Measurements from ENCODE around the gene ACSL5. TPM values are rescaled to one million over a fixed set of nuclear protein-coding genes. Genes with fewer than 3 reads are reported as not detected.
"Not testable (repeated sequence)": the region's sequence is repeated elsewhere in the genome, so short reads cannot be mapped to it uniquely, and the experiment has no call there.

Gene ACSL5
- polyA plus RNA-seq, 3 donors from 2014 or later: 63.9 to 86.5 (median 78.4) TPM

- Mint-ChIP-seq H3K4me3 (peak overlapping the region; percentile 90 to 97 (median 93)), H3K4me1 (peaks cover 48 to 72% of the 10 kb centered on the region in 2 donors), H3K27ac (peak overlapping the region in 5 of 6 donors; percentile 10 to 95 (median 63))
Observed at GRCh38 chr10:112448888-112449287, 75.0 kb downstream of the ACSL5 start.

GRCh38 chr10:112454910-112455779, 81.2 kb downstream of the ACSL5 start:
- Mint-ChIP-seq H3K9me3 (no peaks in the 10 kb centered on the region), H3K27me3 (ENCODE audit: low read depth in 3 of 3) (peaks cover 0 to 2% (median under 1%) of the 10 kb centered on the region in 3 donors), H3K4me3 (no peak overlapping the region), H3K4me1 (peaks cover 15 to 41% of the 10 kb centered on the region in 2 donors), H3K36me3 (no peaks in the 10 kb centered on the region), H3K27ac (peak overlapping the region in 1 of 6 donors; percentile 54)
- DNase-seq: no peak

More at GRCh38 chr10:112448888-112449287, 75.0 kb downstream of the ACSL5 start:
- Mint-ChIP-seq H3K36me3 (peaks cover 0 to 7% (median 0%) of the 10 kb centered on the region in 3 donors), H3K27me3 (ENCODE audit: low read depth in 3 of 3) (peaks cover 6 to 14% (median 12%) of the 10 kb centered on the region in 3 donors), H3K9me3 (no peaks in the 10 kb centered on the region)
- no peak for DNase-seq

- Mint-ChIP-seq H3K27ac (no peak overlapping the region), H3K4me1 (peaks cover 9 to 31% of the 10 kb centered on the region in 2 donors), H3K4me3 (no peak overlapping the region), H3K27me3 (ENCODE audit: low read depth in 3 of 3) (peaks cover 0 to 2% (median 0%) of the 10 kb centered on the region in 3 donors), H3K9me3 (no peaks in the 10 kb centered on the region), H3K36me3 (no peaks in the 10 kb centered on the region)
- no peak for DNase-seq
Observed at GRCh38 chr10:112456533-112456932, 82.6 kb downstream of the ACSL5 start.

GRCh38 chr10:112460366-112460765, 86.5 kb downstream of the ACSL5 start:
- H3K27me3 Mint-ChIP-seq (ENCODE audit: low read depth in 3 of 3): peaks cover 0 to 2% (median 0%) of the 10 kb centered on the region in 3 donors
- H3K4me3 Mint-ChIP-seq: no peak overlapping the region
- no peak for DNase-seq
- H3K9me3 Mint-ChIP-seq: no peaks in the 10 kb centered on the region
- peaks cover 9 to 28% of the 10 kb centered on the region in 2 donors for H3K4me1 Mint-ChIP-seq
- H3K36me3 Mint-ChIP-seq: peaks cover 5 to 18% (median 12%) of the 10 kb centered on the region in 3 donors
- no peak overlapping the region for H3K27ac Mint-ChIP-seq

DNA sequence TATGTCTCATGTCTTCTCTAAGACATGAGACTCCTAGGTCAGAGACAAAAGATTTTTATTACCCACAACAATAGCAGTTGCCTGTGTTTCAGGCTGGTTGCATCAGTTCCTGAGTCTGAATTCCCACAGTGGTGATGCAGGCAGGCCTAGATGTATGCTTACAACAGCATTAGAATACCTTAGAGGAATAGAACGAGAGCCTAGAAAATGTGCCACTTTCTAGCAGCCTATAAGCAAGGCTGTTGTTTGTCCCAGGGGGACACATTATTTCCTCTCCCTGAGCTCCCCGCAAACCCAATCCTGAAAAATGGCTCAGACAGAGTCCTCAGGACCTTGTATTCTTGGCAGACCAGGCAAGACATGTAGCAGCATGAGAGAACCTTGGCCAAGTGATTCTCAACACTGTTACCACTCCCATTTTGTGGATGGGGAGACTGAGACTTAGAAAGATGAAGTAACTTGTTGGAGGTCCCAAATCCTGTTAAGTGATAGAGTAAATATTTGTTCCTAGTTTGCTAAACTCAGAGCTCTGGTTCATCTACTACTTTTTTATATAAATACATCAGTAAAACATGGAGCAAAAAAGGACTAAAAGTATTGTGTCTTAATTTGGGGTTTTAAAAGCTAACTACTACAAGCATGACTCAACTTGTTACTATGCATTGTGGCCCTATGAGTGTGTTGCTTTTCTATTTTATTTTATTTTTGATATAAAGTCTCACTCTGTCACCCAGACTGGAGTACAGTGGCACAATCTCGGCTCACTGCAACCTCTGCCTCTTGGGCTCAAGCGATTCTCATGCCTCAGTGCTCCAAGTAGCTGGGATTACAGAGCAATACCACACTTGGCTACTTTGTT, 87.3 kb downstream of the ACSL5 start:
- H3K27ac Mint-ChIP-seq: no peak overlapping the region
- no peak overlapping the region for H3K4me3 Mint-ChIP-seq
- H3K9me3 Mint-ChIP-seq: no peaks in the 10 kb centered on the region

DNA sequence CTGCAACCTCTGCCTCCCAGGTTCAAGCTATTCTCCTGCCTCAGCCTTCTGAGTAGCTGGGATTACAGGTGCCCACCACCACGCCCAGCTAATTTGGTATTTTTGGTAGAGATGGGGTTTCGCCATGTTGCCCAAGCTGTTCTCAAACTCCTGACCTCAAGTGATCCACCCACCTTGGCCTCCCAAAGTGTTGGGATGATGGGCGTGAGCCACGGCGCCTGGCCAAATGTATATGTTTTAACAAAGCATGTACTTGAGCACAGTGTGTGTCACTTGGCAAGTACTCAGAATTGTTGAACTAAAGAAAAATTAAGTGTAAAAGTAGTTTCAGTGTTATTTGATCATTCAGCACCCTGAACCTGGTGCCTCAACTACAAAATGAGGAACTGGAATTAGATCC, 90.2 kb downstream of the ACSL5 start:
- not testable (repeated sequence) for H3K4me3 Mint-ChIP-seq; H3K27me3 Mint-ChIP-seq (ENCODE audit: low read depth in 3 of 3); DNase-seq; H3K27ac Mint-ChIP-seq; H3K9me3 Mint-ChIP-seq
- peaks cover 0 to 14% of the 10 kb centered on the region in 2 donors for H3K4me1 Mint-ChIP-seq
- peaks cover 7 to 33% (median 24%) of the 10 kb centered on the region in 3 donors for H3K36me3 Mint-ChIP-seq

More for the DNA sequence above, 87.3 kb downstream of the ACSL5 start:
- DNase-seq: no peak
- H3K27me3 Mint-ChIP-seq (ENCODE audit: low read depth in 3 of 3): peaks cover 0 to 2% (median 0%) of the 10 kb centered on the region in 3 donors
- H3K36me3 Mint-ChIP-seq: peaks cover 7 to 26% (median 20%) of the 10 kb centered on the region in 3 donors
- H3K4me1 Mint-ChIP-seq: peaks cover 7 to 28% of the 10 kb centered on the region in 2 donors

DNA sequence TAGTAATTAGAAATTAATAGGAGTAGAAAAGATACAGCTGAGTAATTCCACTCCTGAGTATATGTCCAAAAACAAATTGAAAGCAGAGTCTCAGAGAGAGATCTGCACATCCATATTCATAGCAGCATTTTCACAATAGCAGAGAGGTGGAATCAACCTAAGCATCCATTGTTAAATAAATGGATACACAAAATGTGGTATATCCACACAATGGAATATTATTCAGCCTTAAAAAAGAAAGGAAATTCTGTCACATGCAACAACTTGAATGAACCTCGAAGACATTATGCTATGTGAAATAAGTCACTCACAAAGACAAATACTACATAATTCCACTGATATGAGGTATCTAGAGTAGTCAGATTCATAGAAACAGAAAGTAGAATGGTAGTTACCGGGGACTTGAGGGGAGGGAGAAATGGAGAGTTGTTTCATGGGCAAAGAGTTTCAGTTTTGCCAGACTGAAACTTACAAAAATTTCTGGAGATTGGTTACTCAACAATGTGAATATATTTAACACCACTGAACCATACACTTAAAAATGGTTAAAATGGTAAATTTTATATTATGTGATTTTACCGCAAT, 91.5 kb downstream of the ACSL5 start:
- no peak overlapping the region for H3K4me3 Mint-ChIP-seq
- H3K36me3 Mint-ChIP-seq: peaks cover 7 to 33% (median 24%) of the 10 kb centered on the region in 3 donors
- no peak overlapping the region for H3K27ac Mint-ChIP-seq
- no peaks in the 10 kb centered on the region for H3K27me3 Mint-ChIP-seq (ENCODE audit: low read depth in 3 of 3)
- H3K4me1 Mint-ChIP-seq: peaks cover 1 to 6% of the 10 kb centered on the region in 2 donors
- H3K9me3 Mint-ChIP-seq: no peaks in the 10 kb centered on the region
- no peak for DNase-seq

GRCh38 chr10:112466802-112467201, 92.9 kb downstream of the ACSL5 start:
- Mint-ChIP-seq H3K27me3 (ENCODE audit: low read depth in 3 of 3) (no peaks in the 10 kb centered on the region), H3K9me3 (no peaks in the 10 kb centered on the region), H3K4me3 (no peak overlapping the region), H3K4me1 (peaks cover 1 to 9% of the 10 kb centered on the region in 2 donors), H3K36me3 (peaks cover 7 to 33% (median 24%) of the 10 kb centered on the region in 3 donors), H3K27ac (no peak overlapping the region)
- DNase-seq: no peak

- no peaks in the 10 kb centered on the region for H3K27me3 Mint-ChIP-seq (ENCODE audit: low read depth in 3 of 3)
- H3K9me3 Mint-ChIP-seq: no peaks in the 10 kb centered on the region
- H3K4me3 Mint-ChIP-seq: no peak overlapping the region
- no peak for DNase-seq
- H3K27ac Mint-ChIP-seq: no peak overlapping the region
- H3K4me1 Mint-ChIP-seq: peaks cover 1 to 13% of the 10 kb centered on the region in 2 donors
- H3K36me3 Mint-ChIP-seq: peaks cover 7 to 33% (median 24%) of the 10 kb centered on the region in 3 donors
Observed at GRCh38 chr10:112467541-112468075, 93.7 kb downstream of the ACSL5 start.

DNA sequence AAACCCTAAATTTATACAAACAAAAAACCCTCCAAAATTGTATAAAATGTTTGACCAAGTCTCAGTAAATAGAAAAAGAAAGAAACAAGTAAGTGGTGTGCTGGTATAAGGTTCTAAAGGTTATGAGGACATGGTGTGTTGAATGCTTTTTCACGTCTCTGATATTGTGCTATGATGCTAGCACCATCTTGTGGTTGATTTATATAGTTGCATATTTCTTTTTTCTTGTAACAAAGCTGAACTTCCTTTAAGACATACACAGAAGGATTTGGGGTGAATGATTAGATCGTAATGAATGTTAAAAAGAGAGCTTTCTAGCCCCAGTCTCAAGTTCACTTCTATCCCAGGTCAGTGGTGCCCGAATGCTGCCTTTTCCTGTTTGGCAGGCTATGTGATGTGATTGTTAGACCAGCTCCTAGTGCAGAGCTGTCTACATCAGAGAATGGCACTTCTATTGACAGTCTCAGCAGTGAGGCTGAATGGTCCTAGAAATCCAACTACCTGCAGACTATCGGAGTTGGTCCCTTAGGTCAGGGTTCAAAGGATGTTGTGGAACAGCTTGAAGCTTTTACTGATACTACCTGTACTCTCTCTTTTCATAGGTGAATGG, 98.1 kb downstream of the ACSL5 start:
- H3K4me1 Mint-ChIP-seq: peaks cover 1 to 13% of the 10 kb centered on the region in 2 donors
- H3K9me3 Mint-ChIP-seq: no peaks in the 10 kb centered on the region
- H3K4me3 Mint-ChIP-seq: no peak overlapping the region
- no peaks in the 10 kb centered on the region for H3K27me3 Mint-ChIP-seq (ENCODE audit: low read depth in 3 of 3)
- DNase-seq: peak; percentile 15 to 42 (median 28)
- peak overlapping the region in 3 of 6 donors; percentile 27 to 51 (median 36) for H3K27ac Mint-ChIP-seq
- H3K36me3 Mint-ChIP-seq: peaks cover 0 to 3% (median 0%) of the 10 kb centered on the region in 3 donors

DNA sequence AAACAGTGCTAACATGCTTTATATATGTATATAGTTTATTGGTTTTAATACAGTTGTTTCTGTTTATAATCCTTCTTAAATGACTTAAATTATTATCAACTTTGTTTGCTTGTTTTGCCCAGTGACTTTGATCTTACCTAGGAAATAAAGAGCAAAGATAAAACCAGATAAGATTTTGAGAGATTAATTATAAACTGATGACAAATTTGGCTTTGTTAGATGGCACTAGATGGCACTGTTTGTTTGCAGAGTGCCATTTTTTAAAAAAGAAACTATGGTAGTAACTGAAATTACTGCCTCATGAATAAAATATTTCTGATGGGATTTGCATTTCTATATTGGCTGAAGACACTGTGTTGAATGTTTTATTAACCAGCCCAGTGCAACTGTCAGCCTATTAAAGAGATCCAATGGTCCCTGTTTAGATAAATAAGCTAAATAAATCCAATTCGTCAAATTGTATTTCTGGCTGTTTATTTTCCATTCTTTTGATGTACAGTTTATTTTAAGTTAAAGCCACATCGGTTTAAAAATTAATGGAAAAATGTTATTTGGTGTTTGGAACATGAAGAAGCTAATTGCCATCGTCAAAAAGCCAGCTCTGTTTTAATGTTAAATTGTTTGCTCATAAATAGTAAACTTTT, 101.8 kb downstream of the ACSL5 start:
- Mint-ChIP-seq H3K36me3 (no peaks in the 10 kb centered on the region), H3K4me1 (peaks cover 0 to 17% of the 10 kb centered on the region in 2 donors), H3K27me3 (ENCODE audit: low read depth in 3 of 3) (no peaks in the 10 kb centered on the region), H3K4me3 (no peak overlapping the region), H3K9me3 (no peaks in the 10 kb centered on the region), H3K27ac (no peak overlapping the region)
- DNase-seq: peak in 1 of 3 donors; percentile 8
